Activated CD8-positive, alpha-beta memory T cell treated with anti-CD3 and anti-CD28 coated beads for 36 hours (primary cell): ENCODE results near the gene WBP4. TPM values are rescaled to one million over a fixed set of nuclear protein-coding genes. Genes with fewer than 3 reads are reported as not detected.
"Not testable (repeated sequence)": the region's sequence is repeated elsewhere in the genome, so short reads cannot be mapped to it uniquely, and the experiment has no call there.

ENCODE experiments used
- CTCF ChIA-PET: fragments of 350-600 bp; sonication (Branson Sonifier 250); formaldehyde crosslinking; loops from one replicate; lab custom pipeline; 2021; ENCODE audit warnings: antibody characterized with exemption; lab: Charles Lee
- POLR2A ChIA-PET: fragments of 350-600 bp; sonication (Branson Sonifier 250); formaldehyde crosslinking; loops from one replicate; lab custom pipeline; 2021; ENCODE audit warnings: antibody characterized with exemption; lab: Charles Lee
- total RNA-seq, 2 experiments: library from RNA; stranded (reverse); gene quantifications; one replicate each; pipeline ENCODE4 v1.2.3, GENCODE V29; 2021

WBP4 gene
- total RNA-seq, 2 experiments from 2014 or later: 15.1 to 15.5 TPM

DNA sequence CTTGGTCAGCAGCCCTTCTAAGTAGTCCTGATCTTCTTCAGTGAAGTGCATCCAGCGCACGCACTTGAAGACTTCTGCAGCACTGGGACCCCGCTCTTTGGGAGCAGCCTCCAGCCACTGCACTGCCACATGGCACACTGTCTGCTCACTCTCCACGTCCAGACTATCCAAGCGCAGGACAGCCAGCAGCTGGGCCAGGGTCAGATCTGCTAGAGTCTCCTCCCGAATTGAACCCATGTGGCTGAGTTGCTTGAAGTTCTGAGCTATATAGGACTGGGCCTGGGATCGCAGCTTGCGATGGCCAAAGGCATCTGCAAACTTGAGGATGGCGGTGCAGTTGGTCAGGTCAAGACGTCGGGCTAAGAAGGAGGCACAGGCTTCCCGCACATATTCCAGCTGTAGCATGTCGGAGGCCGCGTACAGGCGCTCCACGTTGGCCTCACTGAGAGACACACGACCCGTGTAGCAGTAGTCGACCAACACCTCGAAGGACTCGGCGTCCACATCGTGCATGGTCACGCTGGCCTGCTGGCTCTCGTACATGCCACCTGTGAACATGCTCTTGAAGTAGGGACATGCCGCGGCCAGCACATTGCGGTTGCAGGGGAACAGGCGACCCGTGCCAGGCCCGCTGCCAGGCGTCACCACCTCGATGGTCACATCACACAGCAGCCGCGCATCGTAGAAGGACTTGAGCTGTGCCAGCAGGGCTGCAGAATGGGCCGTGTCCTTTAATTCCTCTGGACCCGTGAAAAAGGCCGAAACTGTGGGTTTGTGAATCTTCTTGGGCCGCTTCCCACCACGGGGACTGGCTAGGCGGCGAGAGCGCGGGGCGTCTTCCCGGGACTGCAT lies 70.6 kb downstream of the WBP4 start:
- POLR2A ChIA-PET: interaction anchor here (1.0 kb wide), 1 partner anchor 63 kb away, joined by 5 read pairs; the partner anchor contains the start of gene KBTBD7
- CTCF ChIA-PET: not testable (repeated sequence)

- POLR2A ChIA-PET: interaction anchor here (1.0 kb wide), 1 partner anchor 62 kb away, joined by 5 read pairs; the partner anchor contains the start of gene KBTBD7
- CTCF ChIA-PET: no interaction called here
These were observed 71.3 kb downstream of the WBP4 start, which contains the start of gene KBTBD6 for GRCh38 chr13:41132512-41133152. Gene KBTBD6 (minus strand): TSS chr13:41132802. CDS start chr13:41132511, 291 bp downstream.

Other genes with a start within 250 kb of the WBP4 start
- 10 to 100 TPM; 68.9 to 69.4 TPM for gene ELF1, start 42.2 kb upstream of the WBP4 start, total RNA-seq
- 1 to 10 TPM; 4.9 to 5.7 TPM for gene KBTBD6, start 71.3 kb downstream of the WBP4 start, total RNA-seq
- 1 to 10 TPM; 2.7 to 2.9 TPM for gene KBTBD7, start 133.1 kb downstream of the WBP4 start, total RNA-seq
- 10 to 100 TPM; 18.0 to 19.1 TPM for gene MTRF1, start 202.1 kb downstream of the WBP4 start, total RNA-seq
- gene NAA16, start 249.8 kb downstream of the WBP4 start, total RNA-seq: 10 to 100 TPM; 21.5 to 21.7 TPM